Astrocyte of the cerebellum (primary cell): ENCODE results near the gene WIPI1.
"Not testable (repeated sequence)": the region's sequence is repeated elsewhere in the genome, so short reads cannot be mapped to it uniquely, and the experiment has no call there.

Source experiments
- DNase-seq: peaks from one replicate; pipeline ENCODE4 v3.0.0-alpha.2; 2011; ENCODE audit warnings: low read depth
- H3K4me3 ChIP-seq: 2 replicates; pipeline ENCODE4 v1.5.1; 2011; ENCODE audit warnings: mild to moderate bottlenecking, low read depth, low read length, moderate library complexity
- CTCF ChIP-seq: IDR thresholded peaks from 2 replicates; pipeline ENCODE4 v1.5.1; 2012; ENCODE audit warnings: low read length, low read depth, moderate library complexity, mild to moderate bottlenecking; ENCODE audit errors: missing control alignments
- in situ Hi-C: cut with HindIII; loops from 2 replicates; pipeline ENCODE4 v1.10.0; 2017; ENCODE audit warnings: low sequenced_read_pairs

The WIPI1 gene

GRCh38 chr17:68422821-68423220 is 34.5 kb downstream of the WIPI1 start:
- in situ Hi-C loops, result no loop called here
- H3K4me3 ChIP-seq, result no peak overlapping the region
- DNase-seq, result no peak
- no peak for TF ChIP-seq CTCF

- in situ Hi-C loops, result no loop called here
- no peak for DNase-seq
- TF ChIP-seq CTCF, result no peak
- H3K4me3 ChIP-seq, result no peak overlapping the region
Measured at GRCh38 chr17:68421486-68421885, 35.8 kb downstream of the WIPI1 start.

GRCh38 chr17:68420065-68420464 is 37.2 kb downstream of the WIPI1 start:
- H3K4me3 ChIP-seq, result no peak overlapping the region
- in situ Hi-C loops, result no loop called here
- TF ChIP-seq CTCF, result no peak
- no peak for DNase-seq

- in situ Hi-C loops, result no loop called here
- DNase-seq, result no peak
- TF ChIP-seq CTCF, result no peak
- H3K4me3 ChIP-seq, result no peak overlapping the region
Measured at GRCh38 chr17:68418876-68419275, 38.4 kb downstream of the WIPI1 start.

- TF ChIP-seq CTCF, result no peak
- H3K4me3 ChIP-seq, result no peak overlapping the region
- in situ Hi-C loops, result no loop called here
- no peak for DNase-seq
Measured at GRCh38 chr17:68417317-68417716, 40.0 kb downstream of the WIPI1 start.

- H3K4me3 ChIP-seq, DNase-seq, in situ Hi-C loops: not testable (repeated sequence)
Measured at GRCh38 chr17:68414901-68415300, 42.4 kb downstream of the WIPI1 start.

GRCh38 chr17:68413597-68414560 is 43.4 kb downstream of the WIPI1 start:
- peak overlapping the region; percentile 18 for H3K4me3 ChIP-seq
- in situ Hi-C loops, DNase-seq: not testable (repeated sequence)

GRCh38 chr17:68407656-68408055 is 49.6 kb downstream of the WIPI1 start:
- H3K4me3 ChIP-seq, in situ Hi-C loops, DNase-seq: not testable (repeated sequence)

GRCh38 chr17:68403837-68404236 is 53.5 kb downstream of the WIPI1 start:
- DNase-seq, H3K4me3 ChIP-seq, in situ Hi-C loops: not testable (repeated sequence)
